Prostate gland (tissue), 2 donors: Measurements from ENCODE around the gene ATF7IP2. TPM values are rescaled to one million over a fixed set of nuclear protein-coding genes. Genes with fewer than 3 reads are reported as not detected.

Experiments
- DNase-seq: peaks from one replicate; pipeline ENCODE4 v3.0.0-alpha.2; 2019; ENCODE audit warnings: low spot score
- H3K27ac ChIP-seq, 2 donors: fragments of 200-600 bp; sonication (generic); 2 replicates each; pipeline ENCODE4 v1.5.1; 2017 to 2019
- H3K27me3 ChIP-seq: fragments of 200-600 bp; sonication (generic); replicated peaks from 2 replicates; pipeline ENCODE4 v1.5.1; 2019; ENCODE audit not compliant: insufficient read depth
- H3K36me3 ChIP-seq, 2 donors: fragments of 200-600 bp; sonication (generic); 1 replicate in 1 of 2; 2 replicates in 1 of 2; pipeline versions ENCODE4 v1.5.1 to v1.8.1; 2017 to 2019
- H3K4me1 ChIP-seq: fragments of 200-600 bp; sonication (generic); replicated peaks from 2 replicates; pipeline ENCODE4 v1.5.1; 2019
- H3K4me3 ChIP-seq, 2 donors: fragments of 200-600 bp; sonication (generic); 2 replicates each; pipeline ENCODE4 v1.5.1; 2017 to 2019
- H3K9me3 ChIP-seq: fragments of 200-600 bp; sonication (generic); 2 replicates; pipeline ENCODE4 v1.5.1; 2017
- POLR2A ChIP-seq: fragments of 450-650 bp; IDR thresholded peaks from one replicate; pipeline ENCODE4 v1.6.1; 2016; ENCODE audit warnings: antibody characterized with exemption, mild to moderate bottlenecking
- POLR2AphosphoS5 ChIP-seq: sonication (generic); formaldehyde crosslinking; IDR thresholded peaks from one replicate; pipeline ENCODE4 v1.6.1; 2017; ENCODE audit warnings: antibody characterized with exemption
- WGBS: methylation state at CpG from one replicate; pipeline ENCODE4 v1.1.5; 2018; 5-methylcytosine and 5-hydroxymethylcytosine counted together
- intact Hi-C: fragments of 100-400 bp; cut with DNase I; formaldehyde crosslinking; loops from one replicate; pipeline ENCODE4 v1.14.2; 2022
- total RNA-seq, 2 donors: library from RNA; depleted of rRNA; stranded (reverse); fragments of >200 nt; gene quantifications; one replicate each; pipeline ENCODE4 v1.1.0, GENCODE V29; 2016
- TF ChIP-seq, protein P1 (sequence below), 4 experiments: fragments of 200-600 bp in 2 of 4; fragments of 450-650 bp in 2 of 4; sonication (generic) in 2 of 4; IDR thresholded peaks; 1 replicate in 3 of 4; 2 replicates in 1 of 4; pipeline ENCODE4 v1.5.1; 2016 to 2019; ENCODE audit warnings: antibody characterized with exemption in 4 of 4, mild to moderate bottlenecking in 2 of 4, moderate library complexity in 2 of 4

Gene ATF7IP2
- total RNA-seq, 2 donors from 2014 or later: 1.2 to 94.3 TPM

- intact Hi-C loops: no loop called here
- no peak overlapping the region for H3K4me3 ChIP-seq
- TF ChIP-seq, protein P1, sequence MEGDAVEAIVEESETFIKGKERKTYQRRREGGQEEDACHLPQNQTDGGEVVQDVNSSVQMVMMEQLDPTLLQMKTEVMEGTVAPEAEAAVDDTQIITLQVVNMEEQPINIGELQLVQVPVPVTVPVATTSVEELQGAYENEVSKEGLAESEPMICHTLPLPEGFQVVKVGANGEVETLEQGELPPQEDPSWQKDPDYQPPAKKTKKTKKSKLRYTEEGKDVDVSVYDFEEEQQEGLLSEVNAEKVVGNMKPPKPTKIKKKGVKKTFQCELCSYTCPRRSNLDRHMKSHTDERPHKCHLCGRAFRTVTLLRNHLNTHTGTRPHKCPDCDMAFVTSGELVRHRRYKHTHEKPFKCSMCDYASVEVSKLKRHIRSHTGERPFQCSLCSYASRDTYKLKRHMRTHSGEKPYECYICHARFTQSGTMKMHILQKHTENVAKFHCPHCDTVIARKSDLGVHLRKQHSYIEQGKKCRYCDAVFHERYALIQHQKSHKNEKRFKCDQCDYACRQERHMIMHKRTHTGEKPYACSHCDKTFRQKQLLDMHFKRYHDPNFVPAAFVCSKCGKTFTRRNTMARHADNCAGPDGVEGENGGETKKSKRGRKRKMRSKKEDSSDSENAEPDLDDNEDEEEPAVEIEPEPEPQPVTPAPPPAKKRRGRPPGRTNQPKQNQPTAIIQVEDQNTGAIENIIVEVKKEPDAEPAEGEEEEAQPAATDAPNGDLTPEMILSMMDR (IDR thresholded peaks at IDR 0.05): no peak
- TF ChIP-seq POLR2A: no peak
- no peak overlapping the region for H3K27ac ChIP-seq
- H3K4me1 ChIP-seq: no peaks in the 10 kb centered on the region
- H3K27me3 ChIP-seq: no peaks in the 10 kb centered on the region
- no peak for DNase-seq
- WGBS: 95% methylated on average over 3 of the region's 3 CpGs
- H3K9me3 ChIP-seq: no peaks in the 10 kb centered on the region
- H3K36me3 ChIP-seq: no peaks in the 10 kb centered on the region
These were observed 40.2 kb upstream of the ATF7IP2 start for GRCh38 chr16:10345629-10346028.

- Histone ChIP-seq H3K4me3 (no peak overlapping the region), H3K27me3 (no peaks in the 10 kb centered on the region), H3K9me3 (no peaks in the 10 kb centered on the region), H3K36me3 (no peaks in the 10 kb centered on the region), H3K27ac (no peak overlapping the region), H3K4me1 (no peaks in the 10 kb centered on the region)
- WGBS: 85% methylated on average over 5 of the region's 5 CpGs
- TF ChIP-seq POLR2AphosphoS5 (no peak), POLR2A (no peak)
- TF ChIP-seq, protein P1 (IDR thresholded peaks at IDR 0.05): no peak
- intact Hi-C loops: no loop called here
- DNase-seq: no peak
These were observed 36.0 kb upstream of the ATF7IP2 start for GRCh38 chr16:10349851-10350250.

- TF ChIP-seq POLR2AphosphoS5 (no peak), POLR2A (no peak)
- TF ChIP-seq, protein P1 (IDR thresholded peaks at IDR 0.05): no peak
- no peaks in the 10 kb centered on the region for H3K27me3 ChIP-seq
- H3K9me3 ChIP-seq: no peaks in the 10 kb centered on the region
- no peak for DNase-seq
- intact Hi-C loops: no loop called here
- H3K27ac ChIP-seq: no peak overlapping the region
- no peaks in the 10 kb centered on the region for H3K36me3 ChIP-seq
- 76% methylated on average over 2 of the region's 2 CpGs for WGBS
- no peak overlapping the region for H3K4me3 ChIP-seq
- H3K4me1 ChIP-seq: no peaks in the 10 kb centered on the region
These were observed 33.6 kb upstream of the ATF7IP2 start for GRCh38 chr16:10352262-10352661.

DNA sequence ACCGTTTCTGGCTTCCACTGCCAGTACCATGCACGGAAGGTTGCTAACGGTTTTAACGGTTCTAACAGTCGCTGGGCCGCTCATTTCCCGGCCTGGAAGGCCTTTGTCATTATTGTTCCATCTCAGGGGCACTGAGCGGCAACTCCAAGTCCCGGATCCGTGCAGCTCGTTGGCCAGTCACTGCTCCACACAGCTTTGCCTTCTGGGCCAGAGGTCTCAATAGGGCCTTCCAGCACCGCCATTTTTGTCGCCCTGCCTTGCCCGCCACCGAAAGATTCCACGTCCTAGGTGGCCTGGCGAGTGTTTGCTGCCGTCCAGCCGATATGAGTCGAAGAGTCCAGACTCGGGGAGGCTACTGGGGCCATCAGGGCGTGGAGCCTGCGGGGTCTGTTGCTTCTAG is 30.3 kb upstream of the ATF7IP2 start:
- DNase-seq: no peak

More for the DNA sequence above, 30.3 kb upstream of the ATF7IP2 start:
- WGBS: 98% methylated on average over 23 of the region's 23 CpGs
- TF ChIP-seq, protein P1 (IDR thresholded peaks at IDR 0.05): no peak
- TF ChIP-seq POLR2AphosphoS5 (no peak), POLR2A (no peak)
- no peak overlapping the region for H3K27ac ChIP-seq
- no peaks in the 10 kb centered on the region for H3K4me1 ChIP-seq
- H3K36me3 ChIP-seq: no peaks in the 10 kb centered on the region
- H3K9me3 ChIP-seq: no peaks in the 10 kb centered on the region
- intact Hi-C loops: no loop called here
- no peaks in the 10 kb centered on the region for H3K27me3 ChIP-seq
- no peak overlapping the region for H3K4me3 ChIP-seq
